Erythroblast (primary cell): ENCODE results near the gene TENT5C.

Source experiments
- GATA1 ChIP-seq: IDR thresholded peaks from 2 replicates; pipeline ENCODE4 v1.6.1; 2011; ENCODE audit warnings: low read depth, mild to moderate bottlenecking, control low read depth, low read length, moderate library complexity
- POLR2A ChIP-seq: IDR thresholded peaks from 2 replicates; pipeline ENCODE4 v1.6.1; 2011; ENCODE audit warnings: mild to moderate bottlenecking, low read length

DNA sequence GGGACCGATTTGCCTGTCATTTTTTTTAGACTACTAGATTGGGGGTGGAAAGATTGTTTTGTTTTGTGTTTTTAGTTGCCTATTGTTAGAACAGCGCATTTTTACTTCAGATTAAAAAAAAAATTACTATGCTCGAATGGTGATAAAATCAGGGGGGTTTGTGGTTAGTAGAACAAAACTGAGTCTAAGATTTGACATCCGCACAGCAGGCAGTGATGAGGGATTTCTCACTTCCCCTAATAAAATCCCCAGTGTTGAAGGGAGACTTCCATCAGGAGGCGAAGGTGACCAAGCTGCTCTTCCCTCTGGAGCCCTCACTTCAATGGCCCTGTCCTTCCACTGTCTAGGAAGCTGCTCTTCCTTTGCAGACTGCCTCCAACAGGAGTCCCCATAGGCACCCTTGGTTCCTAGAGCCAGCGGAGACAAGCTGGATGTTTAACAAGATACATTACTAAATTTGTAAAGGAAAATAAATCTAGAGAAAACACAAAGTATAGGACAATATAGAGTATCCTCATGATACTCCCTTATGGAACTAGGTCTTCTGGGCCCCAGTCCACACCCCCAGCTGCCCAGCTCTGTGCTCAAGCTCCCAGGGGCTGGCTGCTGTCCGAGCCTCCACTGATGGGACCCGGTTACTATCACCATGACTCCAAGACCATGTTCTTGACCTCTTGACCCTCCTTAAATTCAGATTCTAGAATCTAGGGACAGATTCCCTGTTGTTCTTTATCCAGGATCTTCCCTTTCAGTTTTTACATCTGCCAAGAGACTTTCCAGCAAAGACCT lies 31.0 kb downstream of the TENT5C start:
- TF ChIP-seq POLR2A (no peak), GATA1 (no peak)
